CD8-positive, alpha-beta memory T cell (primary cell): ENCODE results near the gene SHB. TPM values are rescaled to one million over a fixed set of nuclear protein-coding genes. Genes with fewer than 3 reads are reported as not detected.

Source experiments
- CTCF ChIA-PET: fragments of 350-600 bp; sonication (Branson Sonifier 250); formaldehyde crosslinking; loops from one replicate; lab custom pipeline; 2021; ENCODE audit warnings: antibody characterized with exemption; lab: Charles Lee
- POLR2A ChIA-PET: fragments of 350-600 bp; sonication (Branson Sonifier 250); formaldehyde crosslinking; loops from one replicate; lab custom pipeline; 2021; ENCODE audit warnings: antibody characterized with exemption; lab: Charles Lee
- DNase-seq, 5 donors: peaks; one replicate each; pipeline versions ENCODE4 v3.0.0 to v3.0.0-alpha.2; 2020 to 2022; ENCODE audit warnings: mixed read lengths in 1 of 5
- H3K27ac ChIP-seq: one replicate; pipeline ENCODE4 v1.7.0; 2013; ENCODE audit warnings: low read depth, mild to moderate bottlenecking, low read length, moderate library complexity
- H3K27me3 ChIP-seq: 2 replicates; pipeline ENCODE4 v1.7.0; 2013; ENCODE audit warnings: low read length, mild to moderate bottlenecking; ENCODE audit not compliant: insufficient read depth, poor library complexity, severe bottlenecking
- H3K36me3 ChIP-seq: 2 replicates; pipeline ENCODE4 v1.7.0; 2013; ENCODE audit warnings: mild to moderate bottlenecking, low read length, moderate library complexity; ENCODE audit not compliant: insufficient read depth
- H3K4me1 ChIP-seq: 2 replicates; pipeline ENCODE4 v1.7.0; 2013; ENCODE audit warnings: mild to moderate bottlenecking, low read length, moderate library complexity; ENCODE audit not compliant: insufficient read depth
- H3K4me3 ChIP-seq: 2 replicates; pipeline ENCODE4 v1.7.0; 2013; ENCODE audit warnings: mild to moderate bottlenecking, low read length
- H3K9me3 ChIP-seq: 2 replicates; pipeline ENCODE4 v1.7.0; 2013; ENCODE audit warnings: mild to moderate bottlenecking, low read length
- H3K27ac Mint-ChIP-seq, 8 donors: one replicate each; pipeline ENCODE4 v1.8.0; 2020 to 2021; ENCODE audit warnings: mixed read lengths in 8 of 8, mild to moderate bottlenecking in 6 of 8, inconsistent platforms in 3 of 8, moderate library complexity in 3 of 8
- H3K27me3 Mint-ChIP-seq, 2 donors: one replicate each; pipeline ENCODE4 v1.8.0; 2020 to 2021; ENCODE audit warnings: mixed read lengths in 2 of 2, mild to moderate bottlenecking in 1 of 2, moderate library complexity in 1 of 2
- H3K36me3 Mint-ChIP-seq, 3 donors: one replicate each; pipeline ENCODE4 v1.8.0; 2020 to 2021; ENCODE audit warnings: mixed read lengths in 3 of 3, inconsistent platforms in 1 of 3, mild to moderate bottlenecking in 1 of 3
- H3K4me1 Mint-ChIP-seq, 3 donors: one replicate each; pipeline ENCODE4 v1.8.0; 2020 to 2021; ENCODE audit warnings: mixed read lengths in 3 of 3, inconsistent platforms in 1 of 3, mild to moderate bottlenecking in 1 of 3
- H3K4me3 Mint-ChIP-seq, 7 donors: one replicate each; pipeline ENCODE4 v1.8.0; 2020 to 2021; ENCODE audit warnings: mixed read lengths in 7 of 7, mild to moderate bottlenecking in 6 of 7, moderate library complexity in 4 of 7, inconsistent platforms in 2 of 7
- H3K9me3 Mint-ChIP-seq, 5 donors: one replicate each; pipeline ENCODE4 v1.8.0; 2020 to 2022; ENCODE audit warnings: mixed read lengths in 5 of 5, mild to moderate bottlenecking in 3 of 5, moderate library complexity in 2 of 5, inconsistent platforms in 1 of 5
- polyA plus RNA-seq: library from polyadenylated mRNA; unstranded; fragments of 300-500 nt; fragmentation: Illumina TruSeq; gene quantifications from one replicate; pipeline ENCODE4 v1.2.3, GENCODE V29; 2021
- total RNA-seq, 2 experiments: library from RNA; stranded (reverse); gene quantifications; one replicate each; pipeline ENCODE4 v1.2.3, GENCODE V29; 2021

Gene SHB
- total and polyA plus RNA-seq, 3 experiments from 2014 or later = 0.64 to 1.8 (median 1.8) TPM

DNA sequence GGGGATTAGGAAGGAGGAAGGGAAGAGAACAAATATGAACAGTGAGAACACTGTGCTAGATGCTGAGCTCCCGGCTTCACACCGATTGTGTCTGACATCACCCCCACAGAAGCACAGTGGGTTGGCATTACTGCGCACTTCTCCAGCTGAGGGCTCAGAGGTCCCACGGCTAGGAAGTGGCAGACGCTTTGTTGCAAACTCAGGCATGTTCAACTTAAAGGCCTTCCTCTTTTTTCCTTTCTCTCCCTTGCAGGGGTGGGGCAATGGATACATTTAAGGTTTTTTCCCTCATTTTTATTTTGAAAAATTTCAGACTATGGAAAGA, 15.5 kb upstream of the SHB start:
- peaks cover 0 to 3% (median 0%) of the 10 kb centered on the region in 3 donors for H3K36me3 Mint-ChIP-seq
- H3K4me1 ChIP-seq = no peaks in the 10 kb centered on the region
- H3K27ac Mint-ChIP-seq = no peak overlapping the region
- H3K9me3 ChIP-seq = no peaks in the 10 kb centered on the region
- no peak for DNase-seq
- H3K4me1 Mint-ChIP-seq = peaks cover 0 to 3% (median 0%) of the 10 kb centered on the region in 3 donors
- no peak overlapping the region for H3K27ac ChIP-seq
- CTCF ChIA-PET = interaction anchor here (1.5 kb wide), 1 partner anchor 171 kb away, joined by 4 read pairs; no protein-coding TSS in a partner anchor
- POLR2A ChIA-PET = no interaction called here
- H3K4me3 Mint-ChIP-seq = no peak overlapping the region
- H3K27me3 ChIP-seq = peaks cover 6% of the 10 kb centered on the region
- H3K9me3 Mint-ChIP-seq = no peaks in the 10 kb centered on the region
- peaks cover 14 to 52% of the 10 kb centered on the region in 2 donors for H3K27me3 Mint-ChIP-seq
- no peaks in the 10 kb centered on the region for H3K36me3 ChIP-seq
- no peak overlapping the region for H3K4me3 ChIP-seq

DNA sequence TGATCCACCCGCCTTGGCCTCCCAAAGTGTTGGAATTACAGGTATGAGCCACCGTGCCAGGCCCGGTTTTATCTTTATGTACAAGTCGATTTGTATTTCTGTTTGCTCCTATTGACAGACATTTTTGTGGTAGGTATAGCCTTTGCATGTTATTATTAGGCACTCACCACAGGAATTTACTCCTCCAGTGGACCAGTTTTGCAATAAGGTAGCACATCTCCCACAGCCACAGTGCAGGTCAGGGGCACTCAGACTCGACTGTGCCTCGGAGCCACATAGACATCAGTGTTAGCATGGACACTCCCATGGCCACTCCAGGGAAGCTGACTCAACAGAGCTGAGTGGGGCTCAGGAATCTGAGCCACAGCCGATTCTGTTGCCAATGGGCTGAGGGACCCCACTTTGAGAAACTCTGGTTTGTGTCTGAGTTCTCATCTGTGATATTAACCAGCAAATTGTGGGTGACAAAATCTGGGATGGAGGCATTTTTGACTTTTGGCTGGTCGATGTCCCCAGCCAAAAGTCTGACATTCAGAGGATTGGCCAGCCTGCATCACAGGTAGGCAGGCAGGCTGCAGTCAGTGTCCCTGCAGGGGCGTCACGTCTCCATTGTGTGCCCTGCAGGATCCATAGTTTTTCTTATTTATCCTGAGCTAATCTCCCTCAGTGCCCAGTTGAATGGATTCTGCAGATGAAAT, 15.0 kb upstream of the SHB start:
- Histone ChIP-seq H3K27ac (no peak overlapping the region), H3K27me3 (peaks cover 11% of the 10 kb centered on the region), H3K4me1 (no peaks in the 10 kb centered on the region), H3K9me3 (no peaks in the 10 kb centered on the region), H3K36me3 (no peaks in the 10 kb centered on the region), H3K4me3 (no peak overlapping the region)
- no peak for DNase-seq
- no peaks in the 10 kb centered on the region for H3K9me3 Mint-ChIP-seq
- H3K4me3 Mint-ChIP-seq = no peak overlapping the region
- H3K36me3 Mint-ChIP-seq = peaks cover 0 to 3% (median 0%) of the 10 kb centered on the region in 3 donors
- ChIA-PET POLR2A (no interaction called here), CTCF (interaction anchor here (1.5 kb wide), 1 partner anchor 170 kb away, joined by 4 read pairs; no protein-coding TSS in a partner anchor)
- peaks cover 16 to 57% of the 10 kb centered on the region in 2 donors for H3K27me3 Mint-ChIP-seq
- no peak overlapping the region for H3K27ac Mint-ChIP-seq
- H3K4me1 Mint-ChIP-seq = peaks cover 0 to 3% (median 0%) of the 10 kb centered on the region in 3 donors

DNA sequence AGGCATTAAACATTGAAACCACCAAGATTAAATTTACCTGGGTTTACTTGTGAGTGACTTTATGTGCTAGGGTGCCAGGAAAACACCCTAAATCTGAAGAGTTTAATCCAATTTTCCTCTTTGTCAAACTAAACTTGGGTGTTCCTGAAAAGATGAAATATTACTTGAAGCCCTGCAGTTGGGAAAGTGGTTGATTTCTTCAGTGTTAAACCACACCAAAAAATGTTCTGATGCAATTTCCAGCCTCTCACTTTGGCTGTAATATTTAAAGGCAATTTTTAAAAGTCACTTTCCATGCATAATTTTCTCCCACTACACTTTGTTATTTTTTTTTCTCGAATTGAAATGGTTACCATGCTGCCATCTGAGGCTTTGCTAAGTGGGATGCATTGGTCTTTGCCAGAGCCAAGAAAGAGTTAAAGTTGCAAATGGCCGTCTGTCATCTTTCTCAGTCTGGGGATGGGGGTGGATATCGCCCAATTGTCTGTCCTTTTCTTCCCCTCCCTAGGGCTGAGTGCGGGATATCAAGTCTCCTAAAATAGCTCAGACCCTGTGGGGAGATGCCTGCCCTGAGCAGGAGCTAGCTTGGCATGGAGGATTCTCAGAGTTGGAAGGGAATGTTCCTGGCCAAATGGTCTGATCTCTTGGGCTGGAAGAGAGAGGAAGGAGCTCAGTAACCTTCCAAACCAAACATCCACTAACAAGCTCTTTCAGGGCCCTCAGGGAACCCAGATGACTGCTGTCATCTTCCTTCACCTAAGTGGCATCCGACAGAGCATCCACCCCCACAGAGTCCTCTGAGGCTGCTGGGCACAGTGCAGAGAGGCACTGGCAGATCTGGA, 13.6 kb upstream of the SHB start:
- Mint-ChIP-seq H3K27me3 (peaks cover 18 to 59% of the 10 kb centered on the region in 2 donors), H3K36me3 (peaks cover 0 to 3% (median 0%) of the 10 kb centered on the region in 3 donors), H3K27ac (no peak overlapping the region), H3K9me3 (no peaks in the 10 kb centered on the region), H3K4me3 (no peak overlapping the region), H3K4me1 (no peaks in the 10 kb centered on the region)
- DNase-seq = no peak
- Histone ChIP-seq H3K27ac (no peak overlapping the region), H3K9me3 (no peaks in the 10 kb centered on the region), H3K36me3 (no peaks in the 10 kb centered on the region), H3K4me1 (no peaks in the 10 kb centered on the region), H3K27me3 (peaks cover 14% of the 10 kb centered on the region), H3K4me3 (no peak overlapping the region)
- POLR2A ChIA-PET = no interaction called here
- CTCF ChIA-PET = no interaction called here

DNA sequence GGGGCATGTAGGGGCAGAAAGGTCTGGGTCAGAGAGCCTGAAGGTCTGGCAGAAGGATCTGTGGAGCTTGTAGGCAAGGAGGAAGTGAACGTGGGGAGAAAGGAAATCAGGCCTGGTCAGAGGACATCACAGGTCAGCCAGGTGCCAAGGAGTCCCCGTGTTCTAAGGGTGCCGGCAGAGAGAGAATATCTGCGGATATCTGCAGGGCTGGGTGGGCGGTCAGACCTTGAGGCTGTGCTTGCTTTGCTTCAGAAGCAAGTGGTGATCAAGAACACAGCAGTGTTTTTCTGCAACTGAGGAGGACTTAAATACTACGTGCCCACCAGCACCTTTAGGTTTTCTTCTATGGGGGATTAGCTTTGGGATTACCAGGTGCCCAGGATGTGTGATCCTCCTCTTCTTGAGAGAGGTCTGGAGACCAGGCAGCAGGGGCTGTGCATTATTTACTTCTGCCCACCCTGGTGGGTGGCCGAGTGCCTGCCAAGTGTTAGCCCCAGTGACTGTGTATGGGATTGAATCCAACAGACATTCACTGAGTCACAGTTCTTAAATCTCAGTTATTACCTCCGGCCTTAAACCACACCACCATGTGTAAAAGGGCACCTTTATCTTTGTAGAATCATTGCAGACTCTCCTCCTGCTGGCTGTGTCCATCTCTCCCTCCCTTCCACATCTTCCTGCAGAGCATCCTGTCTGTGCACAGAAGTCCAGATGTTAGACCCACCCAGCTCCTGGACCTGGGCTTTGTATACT, 12.5 kb upstream of the SHB start:
- Histone ChIP-seq H3K27ac (no peak overlapping the region), H3K27me3 (peaks cover 14% of the 10 kb centered on the region), H3K4me1 (no peaks in the 10 kb centered on the region), H3K9me3 (no peaks in the 10 kb centered on the region), H3K4me3 (no peak overlapping the region), H3K36me3 (no peaks in the 10 kb centered on the region)
- Mint-ChIP-seq H3K4me3 (no peak overlapping the region), H3K27ac (peak overlapping the region in 1 of 8 donors; percentile 81), H3K36me3 (peaks cover 0 to 3% (median 0%) of the 10 kb centered on the region in 3 donors), H3K27me3 (peaks cover 18 to 65% of the 10 kb centered on the region in 2 donors), H3K9me3 (no peaks in the 10 kb centered on the region), H3K4me1 (peaks cover 0 to 6% (median 3%) of the 10 kb centered on the region in 3 donors)
- ChIA-PET CTCF (no interaction called here), POLR2A (no interaction called here)
- no peak for DNase-seq

DNA sequence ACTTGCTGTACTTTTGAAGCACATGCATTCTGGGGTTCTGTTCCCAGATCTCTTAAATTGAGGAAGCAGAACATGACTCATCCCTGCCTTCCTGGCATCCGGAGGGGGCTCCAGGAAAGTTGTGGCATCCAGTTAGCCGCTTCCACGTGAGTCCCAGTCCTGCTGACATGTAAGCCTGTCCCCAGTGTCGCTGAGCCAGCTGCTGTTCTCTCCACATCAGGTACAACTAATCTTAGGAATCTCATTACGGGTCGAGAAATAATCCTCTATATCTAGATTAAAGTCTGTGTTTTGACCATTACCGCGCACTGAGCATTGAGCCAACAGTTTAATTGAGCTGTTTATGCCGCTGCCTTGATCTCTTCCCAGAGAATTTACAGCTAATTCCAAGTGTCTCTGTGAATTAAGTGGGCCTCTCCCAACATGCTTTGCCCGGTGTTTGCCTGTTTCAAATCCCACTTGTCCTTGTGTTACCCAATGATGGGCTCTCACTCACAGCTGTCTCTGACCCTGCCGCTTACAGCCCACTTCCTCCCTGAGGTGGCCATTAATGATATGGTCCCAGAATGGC, 10.5 kb upstream of the SHB start:
- Mint-ChIP-seq H3K4me1 (peaks cover 0 to 7% (median 4%) of the 10 kb centered on the region in 3 donors), H3K4me3 (no peak overlapping the region), H3K27me3 (peaks cover 18 to 56% of the 10 kb centered on the region in 2 donors), H3K36me3 (peaks cover 0 to 3% (median 0%) of the 10 kb centered on the region in 3 donors), H3K9me3 (no peaks in the 10 kb centered on the region), H3K27ac (peak overlapping the region in 1 of 8 donors; percentile 43)
- CTCF ChIA-PET = no interaction called here
- POLR2A ChIA-PET = no interaction called here
- peaks cover 14% of the 10 kb centered on the region for H3K27me3 ChIP-seq
- no peak for DNase-seq
- no peaks in the 10 kb centered on the region for H3K9me3 ChIP-seq
- no peak overlapping the region for H3K27ac ChIP-seq
- no peaks in the 10 kb centered on the region for H3K4me1 ChIP-seq
- H3K4me3 ChIP-seq = no peak overlapping the region
- H3K36me3 ChIP-seq = no peaks in the 10 kb centered on the region

DNA sequence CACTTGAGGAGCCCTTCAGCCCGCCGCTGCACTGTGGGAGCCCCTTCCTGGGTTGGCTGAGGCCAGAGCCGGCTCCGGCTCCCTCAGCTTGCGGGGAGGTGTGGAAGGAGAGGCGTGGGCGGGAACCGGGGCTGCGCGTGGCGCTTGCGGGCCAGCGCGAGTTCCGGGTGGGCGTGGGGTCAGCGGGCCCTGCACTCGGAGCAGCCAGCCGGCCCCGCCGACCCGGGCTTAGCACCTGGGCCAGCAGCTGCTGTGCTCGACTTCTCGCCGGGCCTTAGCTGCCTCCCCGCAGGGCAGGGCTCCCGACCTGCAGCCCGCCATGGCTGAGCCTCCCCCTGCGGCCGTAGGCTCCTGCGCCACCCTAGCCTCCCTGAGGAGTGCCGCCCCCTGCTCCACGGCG, 6.2 kb upstream of the SHB start:
- no peak overlapping the region for H3K27ac Mint-ChIP-seq
- ChIA-PET POLR2A (no interaction called here), CTCF (interaction anchor here (1.0 kb wide), 1 partner anchor 13 kb away, joined by 5 read pairs; no protein-coding TSS in a partner anchor)
- peaks cover 1% of the 10 kb centered on the region for H3K4me1 ChIP-seq
- peaks cover 0 to 3% (median 0%) of the 10 kb centered on the region in 3 donors for H3K36me3 Mint-ChIP-seq
- H3K9me3 ChIP-seq = no peaks in the 10 kb centered on the region
- H3K9me3 Mint-ChIP-seq = no peaks in the 10 kb centered on the region
- no peak overlapping the region for H3K27ac ChIP-seq
- H3K27me3 ChIP-seq = peaks cover 12% of the 10 kb centered on the region
- H3K36me3 ChIP-seq = no peaks in the 10 kb centered on the region
- no peak overlapping the region for H3K4me3 Mint-ChIP-seq
- H3K4me1 Mint-ChIP-seq = peaks cover 7 to 13% (median 12%) of the 10 kb centered on the region in 3 donors
- no peak for DNase-seq
- peaks cover 10 to 32% of the 10 kb centered on the region in 2 donors for H3K27me3 Mint-ChIP-seq
- no peak overlapping the region for H3K4me3 ChIP-seq

DNA sequence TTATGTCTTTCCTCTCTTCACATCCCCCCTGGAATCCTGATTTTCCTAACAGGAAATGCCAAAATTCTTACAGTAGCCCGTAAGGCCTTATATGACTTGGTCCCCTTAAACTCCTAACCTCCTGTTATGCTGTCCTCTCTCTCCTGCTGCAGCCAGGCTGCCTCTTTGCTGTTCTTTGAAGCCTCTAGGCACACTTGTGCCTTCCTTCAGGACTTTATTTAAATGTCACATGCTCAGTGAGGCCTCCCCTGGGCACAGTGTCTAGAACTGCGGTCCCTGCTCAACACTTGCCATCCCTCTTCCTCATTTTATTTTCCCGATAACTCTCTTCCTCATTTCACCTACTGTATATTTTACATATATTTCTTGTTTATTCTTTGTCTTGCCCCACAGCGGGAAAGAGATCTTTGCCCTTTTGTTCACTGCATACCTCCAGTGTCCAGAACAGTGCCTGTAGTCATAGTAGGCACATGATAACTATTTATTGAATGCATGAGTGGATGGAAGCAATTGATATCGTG, 5.5 kb upstream of the SHB start:
- Mint-ChIP-seq H3K27me3 (peaks cover 6 to 24% of the 10 kb centered on the region in 2 donors), H3K4me3 (no peak overlapping the region), H3K9me3 (no peaks in the 10 kb centered on the region), H3K36me3 (no peaks in the 10 kb centered on the region), H3K4me1 (peaks cover 11 to 19% (median 15%) of the 10 kb centered on the region in 3 donors), H3K27ac (no peak overlapping the region)
- Histone ChIP-seq H3K4me3 (no peak overlapping the region), H3K4me1 (peaks cover 9% of the 10 kb centered on the region), H3K27ac (no peak overlapping the region), H3K27me3 (peaks cover 8% of the 10 kb centered on the region), H3K36me3 (no peaks in the 10 kb centered on the region), H3K9me3 (no peaks in the 10 kb centered on the region)
- CTCF ChIA-PET = no interaction called here
- POLR2A ChIA-PET = no interaction called here
- no peak for DNase-seq
